ENCODE results near the gene RAB1B. TPM values are rescaled to one million over a fixed set of nuclear protein-coding genes. Genes with fewer than 3 reads are reported as not detected.

The RAB1B gene
- total RNA-seq, 1 donor from 2014 or later = 164 TPM

GRCh38 chr11:66281776-66282467 lies 13.5 kb downstream of the RAB1B start:
- intact Hi-C loops (cut with micrococcal nuclease) = loop anchor here (1.0 to 10.0 kb wide), 4 partner anchors 14 to 1523 kb away; partner anchors contain the start of gene RAB1B

- intact Hi-C loops (cut with micrococcal nuclease) = loop anchor here (1.0 to 10.0 kb wide), 4 partner anchors 14 to 1522 kb away; partner anchors contain the start of gene RAB1B
Measured at GRCh38 chr11:66282468-66283455, 14.3 kb downstream of the RAB1B start.

- intact Hi-C loops (cut with micrococcal nuclease) = loop anchor here (10.0 kb wide), 2 partner anchors 461 to 1521 kb away; a partner anchor contains a TSS
Measured at GRCh38 chr11:66283461-66284105, 15.1 kb downstream of the RAB1B start.

GRCh38 chr11:66284526-66285078 lies 16.2 kb downstream of the RAB1B start:
- intact Hi-C loops (cut with micrococcal nuclease) = loop anchor here (10.0 kb wide), 2 partner anchors 460 to 1520 kb away; a partner anchor contains a TSS

GRCh38 chr11:66285250-66285947 lies 17.0 kb downstream of the RAB1B start:
- intact Hi-C loops (cut with micrococcal nuclease) = loop anchor here (10.0 kb wide), 2 partner anchors 459 to 1519 kb away; a partner anchor contains a TSS

- intact Hi-C loops (cut with micrococcal nuclease) = loop anchor here (10.0 kb wide), 2 partner anchors 458 to 1518 kb away; a partner anchor contains a TSS
Measured at GRCh38 chr11:66286699-66287098, 18.3 kb downstream of the RAB1B start.

- intact Hi-C loops (cut with micrococcal nuclease) = loop anchor here (10.0 kb wide), 2 partner anchors 457 to 1517 kb away; a partner anchor contains a TSS
Measured at GRCh38 chr11:66287211-66287888, 18.9 kb downstream of the RAB1B start.

GRCh38 chr11:66287889-66288670 lies 19.6 kb downstream of the RAB1B start:
- intact Hi-C loops (cut with micrococcal nuclease) = loop anchor here (10.0 kb wide), 2 partner anchors 457 to 1517 kb away; a partner anchor contains a TSS

GRCh38 chr11:66288671-66289547 lies 20.5 kb downstream of the RAB1B start, which contains the start of gene YIF1A:
YIF1A (minus strand) TSS chr11:66289143; CDS start chr11:66288985, 158 bp downstream.
- intact Hi-C loops (cut with micrococcal nuclease) = loop anchor here (1.0 to 10.0 kb wide), 10 partner anchors 21 to 1516 kb away; partner anchors contain the start of genes ACTN3, BRMS1, DPP3 and NPAS4

GRCh38 chr11:66289548-66290329 lies 21.3 kb downstream of the RAB1B start:
- intact Hi-C loops (cut with micrococcal nuclease) = loop anchor here (1.0 to 10.0 kb wide), 10 partner anchors 21 to 1515 kb away; partner anchors contain the start of genes ACTN3, BRMS1, DPP3 and NPAS4

- intact Hi-C loops (cut with micrococcal nuclease) = no loop called here
Measured at GRCh38 chr11:66290330-66290621, 21.8 kb downstream of the RAB1B start.

GRCh38 chr11:66291303-66291705 lies 22.9 kb downstream of the RAB1B start:
- intact Hi-C loops (cut with micrococcal nuclease) = no loop called here

GRCh38 chr11:66291706-66292542 lies 23.5 kb downstream of the RAB1B start, which contains the start of gene TMEM151A:
TMEM151A (plus strand) TSS chr11:66291894; CDS start chr11:66292014, 120 bp downstream.
- intact Hi-C loops (cut with micrococcal nuclease) = no loop called here

- intact Hi-C loops (cut with micrococcal nuclease) = no loop called here
Measured at GRCh38 chr11:66292543-66293332, 24.3 kb downstream of the RAB1B start.

GRCh38 chr11:66293352-66293751 lies 24.9 kb downstream of the RAB1B start:
- intact Hi-C loops (cut with micrococcal nuclease) = no loop called here
